CD14-positive monocyte (primary cell): Measurements from ENCODE around the gene BNC2. TPM values are rescaled to one million over a fixed set of nuclear protein-coding genes. Genes with fewer than 3 reads are reported as not detected.

ENCODE experiments used
- DNase-seq, 3 donors: peaks; one replicate each; pipeline ENCODE4 v3.0.0-alpha.2; 2011 to 2022
- H2AFZ ChIP-seq: 2 replicates; pipeline ENCODE4 v1.6.0; 2012; ENCODE audit warnings: mild to moderate bottlenecking, low read depth, low read length, inconsistent platforms; ENCODE audit not compliant: insufficient read depth, poor library complexity, severe bottlenecking
- H3K27ac ChIP-seq, 2 donors: 1 replicate in 1 of 2; 2 replicates in 1 of 2; pipeline ENCODE4 v1.5.1; 2012 to 2013; ENCODE audit warnings: low read length in 2 of 2, control low read depth in 1 of 2, inconsistent platforms in 1 of 2, low read depth in 1 of 2, mild to moderate bottlenecking in 1 of 2
- H3K27me3 ChIP-seq, 2 donors: one replicate each; pipeline versions ENCODE4 v1.6.0 to v1.6.1; 2011 to 2013; ENCODE audit warnings: low read length in 2 of 2; ENCODE audit not compliant: control insufficient read depth in 2 of 2, insufficient read depth in 2 of 2
- H3K36me3 ChIP-seq, 2 donors: replicated peaks in 1 of 2; 1 replicate in 1 of 2; 2 replicates in 1 of 2; pipeline versions ENCODE4 v1.5.1 to v1.6.1; 2012 to 2013; ENCODE audit warnings: low read length in 2 of 2, control low read depth in 1 of 2, inconsistent platforms in 1 of 2, mild to moderate bottlenecking in 1 of 2; ENCODE audit not compliant: insufficient read depth in 2 of 2, control insufficient read depth in 1 of 2
- H3K4me1 ChIP-seq, 2 donors: 1 replicate in 1 of 2; 2 replicates in 1 of 2; pipeline versions ENCODE4 v1.5.1 to v1.6.1; 2012 to 2013; ENCODE audit warnings: low read length in 2 of 2, control low read depth in 1 of 2, inconsistent platforms in 1 of 2, mild to moderate bottlenecking in 1 of 2, moderate library complexity in 1 of 2; ENCODE audit not compliant: insufficient read depth in 2 of 2, control insufficient read depth in 1 of 2
- H3K4me2 ChIP-seq: replicated peaks from 2 replicates; pipeline ENCODE3; 2012; ENCODE audit warnings: low read length, moderate library complexity, mild to moderate bottlenecking; ENCODE audit not compliant: poor library complexity, severe bottlenecking; ENCODE audit errors: extremely low read depth
- H3K4me3 ChIP-seq, 3 experiments: fragments of 200-600 bp in 1 of 3; sonication (generic) in 1 of 3; replicated peaks in 1 of 3; 1 replicate in 2 of 3; 2 replicates in 1 of 3; pipeline ENCODE4 v1.5.1; 2011 to 2013; ENCODE audit warnings: low read length in 3 of 3, mild to moderate bottlenecking in 3 of 3, control low read depth in 2 of 3, low read depth in 2 of 3, inconsistent platforms in 1 of 3, moderate library complexity in 1 of 3
- H3K79me2 ChIP-seq: 2 replicates; pipeline ENCODE4 v1.6.0; 2012; ENCODE audit warnings: mild to moderate bottlenecking, control low read depth, inconsistent platforms, low read length, moderate library complexity; ENCODE audit not compliant: insufficient read depth
- H3K9ac ChIP-seq: 2 replicates; pipeline ENCODE4 v1.6.0; 2017; ENCODE audit warnings: low read length, mild to moderate bottlenecking; ENCODE audit not compliant: insufficient read depth, poor library complexity, severe bottlenecking
- H3K9me3 ChIP-seq, 2 donors: replicated peaks in 1 of 2; 1 replicate in 1 of 2; 2 replicates in 1 of 2; pipeline versions ENCODE4 v1.5.1 to v1.6.1; 2012 to 2013; ENCODE audit warnings: low read length in 2 of 2, control low read depth in 1 of 2; ENCODE audit not compliant: control insufficient read depth in 1 of 2, insufficient read depth in 1 of 2
- H4K20me1 ChIP-seq: 2 replicates; pipeline ENCODE4 v1.6.0; 2012; ENCODE audit warnings: mild to moderate bottlenecking, low read length, control low read depth, moderate library complexity; ENCODE audit not compliant: insufficient read depth
- H3K27ac Mint-ChIP-seq, 7 donors: one replicate each; pipeline ENCODE4 v1.8.0; 2020; ENCODE audit warnings: mild to moderate bottlenecking in 7 of 7, mixed read lengths in 7 of 7, moderate library complexity in 6 of 7, inconsistent platforms in 2 of 7
- H3K27me3 Mint-ChIP-seq, 3 donors: one replicate each; pipeline ENCODE4 v1.8.0; 2021 to 2022; ENCODE audit warnings: low read depth in 3 of 3, mild to moderate bottlenecking in 3 of 3, mixed read lengths in 3 of 3, moderate library complexity in 3 of 3, inconsistent platforms in 1 of 3
- H3K36me3 Mint-ChIP-seq, 2 donors: one replicate each; pipeline ENCODE4 v1.8.0; 2020; ENCODE audit warnings: mixed read lengths in 2 of 2, inconsistent platforms in 1 of 2, mild to moderate bottlenecking in 1 of 2
- H3K4me1 Mint-ChIP-seq: one replicate; pipeline ENCODE4 v1.8.0; 2020; ENCODE audit warnings: mild to moderate bottlenecking, mixed read lengths
- H3K4me3 Mint-ChIP-seq, 2 donors: one replicate each; pipeline ENCODE4 v1.8.0; 2020; ENCODE audit warnings: mild to moderate bottlenecking in 2 of 2, mixed read lengths in 2 of 2, moderate library complexity in 1 of 2
- H3K9me3 Mint-ChIP-seq, 7 donors: one replicate each; pipeline ENCODE4 v1.8.0; 2020 to 2022; ENCODE audit warnings: mixed read lengths in 7 of 7, mild to moderate bottlenecking in 6 of 7, moderate library complexity in 6 of 7, inconsistent platforms in 2 of 7
- CTCF ChIP-seq: fragments of 200-600 bp; IDR thresholded peaks from one replicate; pipeline ENCODE4 v1.8.0; 2022; ENCODE audit warnings: antibody characterized with exemption, mild to moderate bottlenecking
- WGBS: methylation state at CpG from one replicate; pipeline ENCODE4 v1.1.5; 2013; ENCODE audit warnings: missing lambda C conversion rate; ENCODE audit not compliant: insufficient coverage; 5-methylcytosine and 5-hydroxymethylcytosine counted together
- intact Hi-C, 2 donors: fragments of 100-400 bp; cut with micrococcal nuclease; formaldehyde crosslinking; loops; one replicate each; pipeline versions ENCODE4 v1.15.0 to v1.15.1; 2023
- polyA plus RNA-seq, 3 donors: library from polyadenylated mRNA; depleted of rRNA in 1 of 3; unstranded in 2 of 3; stranded (reverse) in 1 of 3; fragments of 300-500 nt in 2 of 3; fragments of >200 nt in 1 of 3; fragmentation: Illumina TruSeq in 2 of 3; gene quantifications; 1 replicate in 2 of 3; 2 replicates in 1 of 3; pipeline ENCODE4 v1.2.3, GENCODE V29; 2012 to 2021

Gene BNC2
- polyA plus RNA-seq, 3 donors = 0.01 TPM; not detected in 2

DNA sequence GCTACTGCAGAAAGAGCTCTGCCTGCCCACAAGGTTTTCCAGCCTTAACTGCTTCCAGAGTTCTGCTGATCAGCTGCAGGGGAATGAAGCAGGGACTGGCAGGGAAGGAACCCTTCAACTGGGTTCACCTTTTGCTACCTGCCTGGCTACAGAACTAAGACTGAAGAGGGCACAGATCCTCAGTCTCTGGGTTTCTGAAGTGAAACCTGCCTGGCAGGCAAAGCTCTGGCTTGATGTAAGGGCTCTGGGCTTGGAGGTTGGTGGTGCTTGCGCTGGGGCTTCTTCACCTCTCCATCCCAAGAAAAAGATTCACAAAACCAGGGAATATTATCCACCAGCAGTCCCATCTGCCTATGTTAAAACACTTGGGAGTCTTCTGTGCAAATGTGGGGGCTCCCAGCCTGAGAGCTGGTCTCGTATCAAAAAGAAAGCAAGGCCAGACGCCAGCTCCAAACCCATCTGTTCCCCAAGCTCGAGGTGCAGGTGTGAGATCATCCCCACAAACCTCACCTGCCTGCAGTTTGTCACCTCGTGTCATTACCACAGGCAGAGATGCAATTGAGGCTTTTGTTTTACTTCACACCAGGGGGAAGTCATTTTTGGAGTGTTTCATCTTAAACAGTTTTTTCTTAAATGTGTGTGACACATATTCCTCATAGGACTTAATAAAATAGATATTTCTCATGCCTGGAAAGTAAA is 58.3 kb downstream of the BNC2 start:
- intact Hi-C loops = no loop called here
- Histone ChIP-seq H3K9ac (no peak overlapping the region), H3K79me2 (no peaks in the 10 kb centered on the region), H3K4me2 (no peak overlapping the region), H3K4me3 (no peak overlapping the region), H3K9me3 (no peaks in the 10 kb centered on the region), H3K27me3 (no peaks in the 10 kb centered on the region), H3K27ac (no peak overlapping the region), H2AFZ (no peak overlapping the region), H4K20me1 (no peaks in the 10 kb centered on the region), H3K36me3 (no peaks in the 10 kb centered on the region), H3K4me1 (no peaks in the 10 kb centered on the region)
- Mint-ChIP-seq H3K9me3 (peaks cover 0 to 3% (median 0%) of the 10 kb centered on the region in 7 donors), H3K4me3 (no peak overlapping the region), H3K36me3 (no peaks in the 10 kb centered on the region), H3K4me1 (no peaks in the 10 kb centered on the region), H3K27ac (no peak overlapping the region), H3K27me3 (peaks cover 0 to 2% (median 0%) of the 10 kb centered on the region in 3 donors)
- DNase-seq = no peak
- no peak for TF ChIP-seq CTCF
- WGBS = 100% methylated on average over 3 of the region's 5 CpGs

- no peaks in the 10 kb centered on the region for H3K4me1 Mint-ChIP-seq
- intact Hi-C loops = no loop called here
Measured at GRCh38 chr9:16809912-16810610, 60.4 kb downstream of the BNC2 start.

More at GRCh38 chr9:16809912-16810610, 60.4 kb downstream of the BNC2 start:
- Histone ChIP-seq H3K4me1 (no peaks in the 10 kb centered on the region), H3K36me3 (no peaks in the 10 kb centered on the region), H3K4me3 (no peak overlapping the region), H3K9ac (no peak overlapping the region), H3K27me3 (no peaks in the 10 kb centered on the region), H2AFZ (no peak overlapping the region), H3K27ac (no peak overlapping the region), H3K9me3 (no peaks in the 10 kb centered on the region), H3K79me2 (no peaks in the 10 kb centered on the region), H3K4me2 (no peak overlapping the region), H4K20me1 (no peaks in the 10 kb centered on the region)
- Mint-ChIP-seq H3K9me3 (peaks cover 0 to 3% (median 0%) of the 10 kb centered on the region in 7 donors), H3K4me3 (no peak overlapping the region), H3K36me3 (no peaks in the 10 kb centered on the region), H3K27ac (no peak overlapping the region), H3K27me3 (peaks cover 0 to 2% (median 0%) of the 10 kb centered on the region in 3 donors)
- no peak for DNase-seq
- no peak for TF ChIP-seq CTCF
- WGBS = 94% methylated on average over 4 of the region's 4 CpGs
